Measurements from ENCODE around the gene COL18A1.

COL18A1 gene

DNA sequence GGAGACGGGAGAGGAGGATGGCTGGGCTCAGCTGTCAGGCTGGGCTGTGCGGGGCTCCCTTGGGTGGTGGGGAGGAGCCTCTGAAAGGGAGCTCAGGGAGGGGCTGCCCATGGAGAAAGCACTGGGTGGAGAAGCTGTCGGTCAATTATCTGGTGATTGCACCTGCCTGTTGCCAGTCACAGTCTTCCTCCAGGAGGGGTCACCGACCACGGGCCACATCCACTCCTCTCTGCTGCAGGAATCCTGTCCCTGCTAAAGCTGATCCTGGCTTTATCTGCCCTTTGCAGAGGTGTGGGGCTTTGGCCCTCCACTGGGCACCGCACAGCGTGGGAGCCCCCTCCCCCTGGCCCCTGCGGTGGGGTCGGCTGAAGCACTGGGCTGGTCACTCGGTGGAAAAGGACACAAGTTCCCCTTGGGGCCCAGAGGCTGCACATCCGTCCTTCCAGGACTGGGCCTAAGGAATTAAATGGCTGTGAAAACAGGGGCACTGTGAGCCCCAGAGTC lies 21.8 kb upstream of the COL18A1 start:
- DNase-seq (ENCODE audit: low spot score): no peak

DNA sequence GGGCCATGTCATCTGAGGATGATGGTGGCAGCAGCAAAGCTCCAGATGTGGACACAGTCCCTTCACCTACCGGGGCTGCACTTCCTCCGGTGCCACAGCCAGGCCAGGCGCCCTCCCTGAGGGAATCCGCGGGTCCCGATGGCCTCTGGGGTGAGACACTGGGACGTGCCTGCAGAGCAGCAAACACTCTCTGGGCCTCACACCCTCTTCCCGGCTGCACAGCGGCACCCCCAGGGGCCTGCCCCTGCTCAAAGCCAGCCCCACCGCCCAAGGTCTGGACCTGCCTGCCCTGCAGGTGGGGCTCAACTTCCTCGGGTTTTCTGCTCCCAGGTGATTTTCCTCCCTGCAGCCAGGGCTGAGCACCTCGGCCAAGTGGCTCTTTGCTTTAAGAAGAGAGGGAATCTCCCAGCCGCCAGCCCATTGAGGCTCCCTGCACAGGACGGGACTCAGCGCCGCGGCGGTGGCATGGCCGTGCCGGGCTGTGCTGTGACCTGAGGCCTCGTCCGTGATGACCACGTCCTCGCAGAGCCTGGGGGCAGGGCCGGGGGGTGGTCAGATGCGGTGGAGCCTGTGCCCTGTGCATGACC lies 21.3 kb upstream of the COL18A1 start:
- no peak for DNase-seq (ENCODE audit: low spot score)

DNA sequence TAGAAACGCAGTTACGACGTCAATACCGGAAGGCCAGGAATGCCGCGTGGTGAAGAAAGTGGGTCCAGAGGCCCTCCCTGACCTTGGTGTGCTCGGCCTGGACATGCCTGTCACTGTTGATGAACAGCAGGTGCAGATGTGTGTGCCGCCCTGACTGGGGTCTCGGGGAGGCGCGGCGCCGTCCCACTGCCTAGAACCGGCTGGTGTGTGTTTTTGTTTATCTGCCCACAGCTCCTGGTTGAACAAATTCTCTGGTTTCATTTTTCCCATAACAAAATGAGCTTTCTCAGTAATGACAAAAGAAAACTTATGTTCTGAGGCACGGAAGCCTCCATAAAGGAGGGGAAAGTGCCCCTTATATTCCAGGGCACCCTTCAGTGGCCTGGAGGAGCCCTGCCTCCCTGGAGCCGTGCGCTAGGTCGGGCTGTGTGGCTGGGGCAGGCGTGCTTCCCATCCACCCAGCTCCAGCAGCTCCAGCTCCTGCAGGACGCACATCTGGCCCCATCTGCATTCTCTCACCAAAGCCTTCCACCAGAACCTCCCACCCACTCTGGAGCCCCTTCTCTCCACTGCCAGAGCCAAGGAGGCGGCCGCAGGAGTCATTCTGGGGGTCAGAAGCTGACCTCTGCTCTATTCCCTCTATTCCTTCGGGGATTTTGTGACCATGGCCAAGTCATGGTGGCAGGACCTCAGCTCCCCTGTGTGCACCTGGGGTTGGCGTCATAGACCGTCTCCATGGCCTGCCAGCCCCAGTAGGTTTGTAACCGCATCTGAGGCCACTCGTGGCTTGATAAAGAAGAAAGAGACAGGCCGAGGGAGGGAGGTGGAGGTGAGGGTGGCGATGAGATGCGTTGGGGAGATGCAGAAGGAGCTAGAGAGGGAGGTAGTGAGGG lies 20.1 kb upstream of the COL18A1 start:
- DNase-seq (ENCODE audit: low spot score): no peak

DNA sequence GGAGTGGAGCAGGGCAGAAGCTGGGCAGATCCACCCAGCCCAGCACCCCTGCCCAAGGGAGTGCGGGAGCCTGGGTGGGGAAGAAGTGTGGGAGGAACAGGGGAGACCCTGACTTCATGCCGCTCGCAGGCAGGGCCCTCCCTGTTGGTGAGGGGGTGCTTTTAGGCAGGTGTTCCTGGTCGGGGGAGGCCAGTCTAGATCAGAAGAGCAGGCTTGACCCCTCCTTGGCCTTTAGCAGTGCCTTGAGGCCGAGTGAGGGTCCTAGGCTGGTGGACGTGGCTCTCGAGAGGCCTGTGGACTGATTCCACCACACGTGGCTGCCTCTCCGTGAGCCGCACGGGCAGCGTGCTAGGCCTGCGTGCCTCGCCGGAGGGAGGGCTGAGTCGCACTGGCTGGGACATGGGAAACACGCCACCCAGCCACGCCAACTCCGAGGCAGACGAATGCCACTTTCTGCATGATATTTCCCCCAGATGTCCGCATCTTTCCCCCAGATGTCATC lies 19.4 kb upstream of the COL18A1 start:
- DNase-seq (ENCODE audit: low spot score): no peak

DNA sequence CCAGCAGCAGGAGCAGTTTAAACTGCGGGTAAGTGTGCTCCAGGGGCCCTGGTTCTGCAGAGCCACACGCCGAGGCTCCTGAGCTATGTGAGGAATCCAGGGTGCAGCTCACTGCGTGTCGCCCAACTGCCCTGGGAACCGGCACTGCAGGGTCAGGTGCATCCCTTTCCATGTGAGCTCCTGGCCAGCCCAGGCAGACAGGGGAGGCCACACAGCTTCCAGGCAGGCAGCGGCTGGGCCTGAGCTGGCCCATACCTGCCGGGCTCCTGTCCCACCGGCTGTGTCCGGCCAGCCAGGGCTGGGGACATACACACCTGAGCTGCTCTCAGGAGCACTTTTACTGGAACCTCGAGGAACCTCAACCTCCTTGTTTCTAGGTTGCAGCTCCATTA lies 18.6 kb upstream of the COL18A1 start:
- DNase-seq (ENCODE audit: low spot score): no peak

DNA sequence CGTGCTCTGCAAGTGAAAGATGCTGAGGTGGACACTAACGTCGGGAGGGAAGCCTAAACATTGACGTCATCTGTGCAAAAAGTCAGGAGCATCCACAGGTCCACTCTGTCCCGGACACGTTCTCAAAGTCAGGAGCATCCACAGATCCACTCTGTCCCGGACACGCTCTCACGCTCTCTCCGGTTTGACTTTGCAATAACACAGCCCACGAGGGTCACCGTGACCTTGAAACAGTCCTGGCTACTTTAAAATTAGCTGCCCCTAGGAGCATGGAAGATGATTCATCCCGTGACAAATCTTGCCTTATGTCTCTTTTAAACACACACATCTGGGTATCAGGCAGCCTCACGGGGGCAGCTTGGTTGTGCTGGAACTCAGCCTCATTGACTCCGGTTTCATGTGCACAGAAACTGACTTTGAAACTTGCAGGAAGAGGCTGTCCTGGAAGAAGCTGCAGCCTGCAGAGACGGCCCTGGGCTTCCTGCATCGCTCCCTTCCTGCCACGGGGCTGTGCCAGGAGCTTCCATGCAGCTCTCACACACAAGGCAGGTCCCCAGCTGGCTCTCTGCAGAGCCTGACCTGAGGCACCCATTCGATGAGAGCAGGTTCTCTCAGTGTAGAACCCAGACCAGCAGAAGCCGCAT lies 18.1 kb upstream of the COL18A1 start:
- DNase-seq (ENCODE audit: low spot score): peak; percentile 89

DNA sequence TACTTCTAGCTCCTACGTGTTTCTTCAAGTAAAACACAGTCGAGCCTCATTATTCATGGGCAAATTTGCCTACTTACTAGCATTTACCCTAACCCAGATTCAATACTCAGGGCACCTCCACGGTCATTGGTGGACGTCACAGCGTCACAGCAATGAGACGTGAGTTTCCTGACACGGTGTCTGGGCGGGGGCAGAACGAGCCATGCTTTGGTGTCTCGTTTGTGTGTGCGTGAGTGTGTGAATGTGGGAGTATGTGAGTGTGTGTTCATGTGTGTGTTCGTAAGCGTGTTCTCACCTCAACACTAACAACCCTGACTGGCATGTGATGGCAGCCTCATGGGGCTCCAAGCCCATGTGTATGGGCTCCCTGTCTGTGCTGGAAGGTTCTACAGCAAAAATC lies 17.5 kb upstream of the COL18A1 start:
- no peak for DNase-seq (ENCODE audit: low spot score)

DNA sequence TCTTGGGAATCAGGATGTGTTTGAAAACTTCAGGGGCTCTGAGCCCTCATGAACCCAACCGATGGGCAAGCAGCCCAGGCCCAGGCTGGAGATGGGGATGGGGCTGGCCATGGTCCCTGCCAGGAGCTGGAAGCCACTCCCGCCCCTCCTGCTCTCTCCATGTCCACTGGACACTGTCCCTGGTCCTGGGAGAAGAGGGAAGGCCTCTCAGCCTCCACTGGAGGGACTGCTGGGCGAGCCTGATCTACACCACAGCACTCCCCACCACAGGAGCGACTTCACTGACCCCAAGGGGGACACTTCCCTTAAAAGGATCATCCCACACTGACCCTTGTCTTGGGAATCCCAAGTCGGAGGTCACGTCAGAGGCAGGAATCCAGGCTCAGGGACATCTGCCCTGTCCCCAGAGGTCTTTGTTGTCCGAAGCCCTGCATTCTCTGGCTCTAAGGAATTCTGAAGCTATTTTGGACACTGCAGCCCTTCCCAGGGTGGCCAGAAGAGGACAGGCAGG lies 16.9 kb upstream of the COL18A1 start:
- DNase-seq (ENCODE audit: low spot score): no peak

DNA sequence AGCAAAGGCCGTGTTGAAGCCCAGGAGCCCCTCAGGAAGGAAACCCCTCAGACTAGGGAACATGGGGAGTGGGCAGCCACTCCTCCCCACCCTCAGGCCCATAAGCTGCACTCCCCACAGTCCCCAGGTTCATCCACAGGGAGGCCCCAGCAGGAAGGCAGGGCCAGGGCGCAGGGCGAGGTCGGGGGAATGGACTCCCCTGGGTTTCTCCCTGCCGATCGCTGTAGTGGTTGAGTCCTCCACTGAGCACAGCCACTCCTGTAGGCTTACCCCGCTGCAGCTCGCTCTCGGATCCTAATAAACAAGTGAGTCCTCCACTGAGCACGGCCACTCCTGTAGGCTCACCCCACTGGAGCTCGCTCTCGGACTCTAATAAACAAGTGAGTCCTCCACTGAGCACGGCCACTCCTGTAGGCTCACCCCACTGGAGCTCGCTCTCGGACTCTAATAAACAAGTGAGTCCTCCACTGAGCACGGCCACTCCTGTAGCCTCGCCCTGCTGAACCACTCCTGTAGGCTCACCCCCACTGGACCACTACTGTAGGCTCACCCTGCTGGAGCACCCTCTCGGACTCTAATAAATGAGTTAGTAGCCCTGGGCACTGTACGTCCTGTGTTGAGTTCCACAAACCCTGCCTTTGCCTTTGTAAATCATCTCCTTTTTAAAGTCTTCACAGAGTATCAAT lies 16.2 kb upstream of the COL18A1 start:
- DNase-seq (ENCODE audit: low spot score): no peak

DNA sequence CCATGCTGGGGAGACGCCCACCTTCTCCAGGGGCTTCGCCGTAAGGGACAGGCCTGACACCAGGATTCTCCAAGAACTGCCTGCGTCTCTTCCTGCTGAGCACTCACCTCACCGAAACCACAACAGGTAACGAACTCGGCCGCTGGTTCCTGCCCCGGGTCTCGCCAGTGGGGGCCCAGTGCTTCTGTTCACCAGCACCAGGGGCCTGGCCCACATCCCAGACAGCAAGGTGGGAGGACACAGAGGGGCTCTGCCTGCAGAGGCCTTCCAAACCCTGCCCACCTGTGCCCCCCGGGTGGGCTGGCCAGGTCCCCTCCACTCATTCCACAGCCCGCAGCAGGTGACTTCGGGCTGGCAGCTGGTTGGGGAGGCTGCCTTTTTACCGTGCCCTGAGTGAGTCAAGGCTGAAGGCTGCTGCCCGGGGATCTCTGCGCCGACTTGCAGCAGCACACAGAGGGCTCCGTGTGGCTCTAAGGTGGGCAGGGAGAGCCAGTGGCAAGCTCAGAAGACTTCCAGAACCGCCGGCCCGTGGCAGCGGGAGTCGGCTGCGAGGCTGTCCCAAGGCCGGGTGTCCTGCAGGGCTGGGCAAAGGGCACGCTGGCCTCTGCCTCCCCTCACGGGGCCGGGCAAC lies 14.7 kb upstream of the COL18A1 start:
- DNase-seq (ENCODE audit: low spot score): no peak

DNA sequence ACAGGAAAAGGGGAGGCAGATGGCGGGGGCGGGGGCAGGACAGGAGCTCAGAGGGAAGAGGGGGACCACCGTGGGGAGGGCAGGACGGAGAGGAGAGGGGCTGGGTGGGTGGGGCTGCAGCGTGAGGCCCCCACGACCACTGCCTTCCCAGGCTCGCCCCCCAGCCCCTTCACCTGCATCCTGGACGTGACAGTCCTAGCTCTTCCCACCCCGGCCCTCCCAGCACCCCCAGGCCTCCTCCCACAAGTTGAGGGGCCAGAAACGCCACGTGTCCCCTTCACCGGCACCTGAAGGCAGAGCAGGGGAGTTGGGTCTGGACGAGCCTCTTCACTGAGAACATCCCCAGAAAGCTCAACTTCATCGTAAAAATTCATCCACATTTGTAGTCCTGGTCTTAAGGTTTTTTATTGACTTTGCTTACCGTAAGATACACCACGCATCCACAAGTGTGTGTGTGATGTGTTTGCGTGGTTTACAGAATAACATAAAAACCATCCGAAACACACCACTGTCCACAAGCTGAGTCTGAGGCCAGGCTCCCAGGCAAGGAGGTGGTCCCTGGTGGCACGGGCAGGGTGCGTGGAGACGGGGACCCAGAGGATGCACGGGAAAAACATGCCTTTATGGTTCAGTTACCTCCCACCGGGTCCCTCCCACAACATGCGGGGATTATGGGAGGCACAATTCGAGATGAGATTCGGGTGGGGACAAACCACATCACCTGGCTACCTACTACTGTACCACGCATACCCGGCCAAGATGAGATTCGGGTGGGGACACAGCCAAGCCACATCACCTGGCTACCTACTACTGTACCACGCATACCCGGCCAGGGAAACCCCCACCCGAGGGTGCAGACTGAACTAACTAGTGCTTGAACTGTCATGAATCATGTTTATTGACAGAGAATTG lies 13.9 kb upstream of the COL18A1 start:
- DNase-seq (ENCODE audit: low spot score): no peak

DNA sequence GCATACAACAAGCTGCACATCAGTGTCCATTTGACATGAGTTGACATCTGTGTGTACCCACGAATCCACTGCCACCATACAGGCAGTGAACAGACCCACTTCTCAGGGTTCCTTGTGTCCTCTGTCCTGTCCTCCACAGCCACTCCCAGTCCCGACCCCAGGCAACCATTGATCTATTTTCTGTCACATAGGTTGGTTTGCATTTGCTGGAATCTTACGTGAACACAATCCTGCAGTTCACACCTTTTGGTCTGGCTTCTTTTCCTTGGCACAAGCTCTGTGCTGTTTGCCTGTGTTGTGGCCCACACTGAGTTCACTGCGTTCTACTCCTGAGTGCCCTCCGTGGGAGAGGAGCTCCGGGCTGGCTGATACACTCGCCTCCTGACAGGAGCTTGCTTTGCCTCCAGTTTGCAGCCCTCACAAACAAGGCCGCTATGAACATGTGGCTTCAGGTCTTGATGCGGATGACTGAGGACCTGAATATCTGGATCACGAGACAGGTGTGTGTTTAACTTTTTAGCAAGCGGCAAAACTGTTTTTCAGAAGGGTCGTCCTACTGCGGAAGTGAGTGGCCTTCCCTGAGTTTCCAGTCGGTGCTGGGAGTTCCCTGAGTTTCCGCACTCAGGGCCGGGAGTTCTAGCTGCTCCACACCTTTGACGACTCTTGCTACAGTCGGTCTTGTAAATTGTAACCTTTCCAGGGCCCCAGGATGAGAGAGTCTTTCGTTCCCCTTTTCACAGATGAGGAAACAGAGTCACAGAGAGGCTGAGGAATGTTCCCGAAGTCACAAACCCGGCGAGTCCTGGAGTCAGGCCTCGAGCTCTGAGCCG lies 13.0 kb upstream of the COL18A1 start:
- no peak for DNase-seq (ENCODE audit: low spot score)

DNA sequence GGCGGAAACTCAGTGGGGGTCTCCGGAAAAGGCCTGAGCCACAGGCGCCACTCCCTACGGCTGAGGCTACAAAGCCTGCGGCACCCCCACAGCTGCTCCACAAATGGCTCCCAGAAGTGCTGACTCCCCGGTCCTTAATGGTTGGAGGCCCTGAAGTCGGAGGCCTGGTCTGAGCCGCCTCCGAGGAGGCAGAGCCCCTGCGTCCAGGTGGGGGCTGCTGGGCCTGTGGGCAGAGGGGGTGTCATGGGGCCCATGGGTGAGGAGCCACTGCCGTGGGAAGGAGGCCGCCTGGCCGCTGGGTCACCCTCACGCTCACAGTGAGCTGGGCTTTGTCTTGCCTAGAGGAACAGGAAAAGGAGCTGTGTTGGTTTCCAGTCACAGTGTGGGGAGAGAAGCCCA lies 12.4 kb upstream of the COL18A1 start:
- DNase-seq (ENCODE audit: low spot score): no peak

DNA sequence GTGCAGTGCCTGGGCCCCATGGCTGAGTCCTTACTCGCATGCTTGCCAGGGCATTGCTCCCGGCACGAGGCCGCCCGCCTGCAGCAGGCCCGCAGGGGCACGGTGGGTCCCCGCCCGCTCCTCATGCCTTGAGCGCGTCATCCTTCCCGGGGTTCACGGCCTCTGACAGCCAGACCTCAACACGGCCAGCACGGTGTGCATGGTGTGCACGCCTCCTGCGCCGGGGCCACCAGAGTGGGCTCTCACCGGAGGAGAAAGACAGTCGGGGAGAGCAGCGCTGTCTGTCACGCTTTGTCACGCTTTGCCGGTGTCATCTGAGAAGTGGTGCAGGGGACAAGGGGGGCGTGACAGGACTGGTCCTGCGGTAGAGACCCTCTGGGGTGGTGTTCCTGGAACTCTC lies 11.9 kb upstream of the COL18A1 start:
- no peak for DNase-seq (ENCODE audit: low spot score)

DNA sequence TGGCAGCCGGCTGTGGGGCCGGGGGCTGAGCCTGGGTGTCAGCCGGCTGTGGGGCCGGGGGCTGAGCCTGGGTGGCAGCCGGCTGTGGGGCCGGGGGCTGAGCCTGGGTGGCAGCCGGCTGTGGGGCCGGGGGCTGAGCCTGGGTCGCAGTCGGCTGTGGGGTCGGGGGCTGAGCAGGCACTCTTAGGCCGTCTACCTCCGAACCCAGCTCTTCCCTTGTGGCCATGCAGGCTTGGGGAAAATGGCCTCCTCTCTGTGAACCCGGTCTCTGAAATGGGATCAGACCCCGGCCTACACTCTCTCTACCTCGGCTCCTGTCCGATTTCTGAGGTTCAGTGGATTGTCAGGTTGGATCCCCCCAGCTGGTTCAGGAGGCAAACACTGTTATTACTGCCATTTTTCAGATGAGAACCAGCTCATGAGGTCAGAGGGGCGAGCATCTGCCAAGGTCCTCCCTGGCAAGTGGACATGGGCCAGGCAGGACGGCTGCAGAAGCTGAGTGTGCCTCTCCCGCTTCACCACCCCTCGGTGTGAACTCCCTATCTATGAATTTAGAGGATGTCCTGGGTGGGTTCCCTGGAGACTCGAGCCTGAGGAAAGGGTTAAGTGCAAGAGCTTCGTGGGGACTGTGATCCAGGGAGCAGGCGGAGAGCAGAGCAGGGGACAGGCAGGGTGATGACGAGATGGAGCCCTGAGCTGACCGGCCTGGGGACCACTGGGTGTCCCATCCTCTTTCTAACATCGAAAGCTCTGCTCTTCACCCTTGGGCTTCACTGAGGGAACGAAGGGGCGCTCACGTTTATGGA lies 10.9 kb upstream of the COL18A1 start:
- DNase-seq (ENCODE audit: low spot score): no peak

DNA sequence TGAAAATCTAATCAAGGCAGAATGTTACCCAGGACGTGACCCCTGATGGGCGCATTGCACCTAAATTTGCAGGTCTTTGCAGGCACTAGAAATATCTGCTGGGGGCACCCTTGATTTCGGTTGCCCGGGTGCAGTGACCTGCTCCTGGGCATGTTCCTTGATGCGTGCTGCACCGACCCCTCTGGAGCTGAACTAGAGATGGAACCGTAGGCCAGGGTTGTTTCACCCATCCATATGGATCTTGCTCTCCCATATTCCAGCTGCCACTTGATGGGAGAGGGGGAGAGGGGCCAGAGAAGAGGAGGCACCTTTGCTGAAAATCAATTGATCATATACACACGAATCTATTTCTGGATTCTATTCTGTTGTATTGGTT lies 8.4 kb upstream of the COL18A1 start:
- DNase-seq (ENCODE audit: low spot score): no peak

DNA sequence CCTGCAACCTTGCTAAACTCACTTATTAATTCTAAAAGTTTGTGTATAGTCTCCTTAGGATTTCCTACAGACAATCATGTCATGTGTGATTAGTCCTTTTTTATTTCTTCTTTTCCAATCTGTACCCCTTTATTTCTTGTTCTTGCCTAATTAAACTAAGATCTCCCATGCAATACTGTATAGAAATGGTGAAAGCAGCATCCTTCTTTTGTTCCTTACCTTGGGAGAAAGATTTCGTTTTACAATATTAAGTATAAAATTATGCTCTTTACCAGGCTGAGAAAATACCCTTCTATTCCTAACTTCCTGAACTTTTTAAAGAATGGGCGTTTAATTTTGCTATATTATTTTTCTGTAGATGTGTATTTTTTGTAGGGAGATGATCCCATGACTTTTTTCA lies 7.6 kb upstream of the COL18A1 start:
- DNase-seq (ENCODE audit: low spot score): no peak

DNA sequence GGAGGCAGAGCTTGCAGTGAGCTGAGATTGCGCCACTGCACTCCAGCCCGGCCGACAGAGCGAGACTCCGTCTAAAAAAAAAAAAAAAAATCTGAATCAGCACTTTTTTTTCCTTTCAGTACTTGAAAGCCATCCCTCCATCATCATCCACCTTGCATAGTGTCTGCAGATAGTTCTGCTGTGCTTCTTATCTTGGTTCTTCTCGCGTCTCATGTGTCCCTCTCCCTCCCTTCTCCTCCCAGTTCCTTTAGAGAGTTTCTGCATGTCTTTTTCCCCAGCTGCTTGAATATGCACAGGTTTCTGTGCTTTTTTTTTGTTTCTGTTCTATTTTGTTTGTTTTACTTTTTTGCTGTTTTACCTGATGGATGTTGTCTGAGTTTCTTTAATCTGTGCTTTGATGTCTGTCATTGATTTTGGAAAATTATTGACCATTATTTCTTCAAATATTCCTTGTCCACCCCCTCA lies 3.9 kb upstream of the COL18A1 start:
- no peak for DNase-seq (ENCODE audit: low spot score)

Measured in AG08396 (cell line).